ENCODE results near the gene YIPF5.

YIPF5 gene

GRCh38 chr5:144142824-144143162 lies 27.7 kb downstream of the YIPF5 start:
- WGBS (ENCODE audit: extremely low coverage, insufficient coverage, insufficient read length) = no CpG with 5 or more reads among the region's 1 CpG

GRCh38 chr5:144142139-144142823 lies 28.2 kb downstream of the YIPF5 start:
- Histone ChIP-seq H4K8ac (ENCODE audit: low read depth, low read length) (no peak overlapping the region), H2BK12ac (ENCODE audit: low read length) (no peak overlapping the region), H3K14ac (ENCODE audit: low read length) (no peak overlapping the region), H3K23ac (ENCODE audit: low read length) (no peak overlapping the region), H3K9me3 (ENCODE audit: insufficient read depth, low read depth, low read length) (no peaks in the 10 kb centered on the region), H3K79me2 (ENCODE audit: control insufficient read depth, insufficient read depth, low read length, poor library complexity) (no peaks in the 10 kb centered on the region), H3K4me1 (ENCODE audit: control insufficient read depth in 1 of 2, insufficient read depth in 2 of 2, low read length in 2 of 2) (no peaks in the 10 kb centered on the region), H2BK120ac (ENCODE audit: insufficient read depth, low read length, poor library complexity) (no peak overlapping the region), H3K27me3 (ENCODE audit: insufficient read depth, low read length) (no peaks in the 10 kb centered on the region), H3K79me1 (ENCODE audit: low read length) (no peaks in the 10 kb centered on the region), H3K9ac (ENCODE audit: low read length) (no peak overlapping the region), H3K27ac (ENCODE audit: low read depth, low read length) (no peak overlapping the region), H4K91ac (ENCODE audit: low read depth, low read length) (no peak overlapping the region), H2BK5ac (ENCODE audit: low read depth, low read length, poor library complexity) (no peak overlapping the region), H3K36me3 (ENCODE audit: control insufficient read depth in 1 of 2, insufficient read depth in 2 of 2, low read length in 2 of 2) (no peaks in the 10 kb centered on the region), H3K4ac (ENCODE audit: low read depth, low read length) (no peak overlapping the region), H2AK5ac (ENCODE audit: low read length) (no peak overlapping the region), H3K4me3 (ENCODE audit: low read depth, low read length) (no peak overlapping the region), H4K12ac (ENCODE audit: low read depth, low read length) (no peak overlapping the region), H2AFZ (ENCODE audit: insufficient read depth, low read length, poor library complexity) (no peak overlapping the region), H3K4me2 (ENCODE audit: low read length) (no peak overlapping the region), H3K18ac (ENCODE audit: low read length) (no peak overlapping the region)
- WGBS (ENCODE audit: extremely low coverage, insufficient coverage, insufficient read length) = no CpG with 5 or more reads among the region's 2 CpGs
- peak in 1 of 2 donors; percentile 60 for DNase-seq

More at GRCh38 chr5:144142824-144143162, 27.7 kb downstream of the YIPF5 start:
- Histone ChIP-seq H3K79me2 (ENCODE audit: control insufficient read depth, insufficient read depth, low read length, poor library complexity) (no peaks in the 10 kb centered on the region), H3K9me3 (ENCODE audit: insufficient read depth, low read depth, low read length) (no peaks in the 10 kb centered on the region), H3K79me1 (ENCODE audit: low read length) (no peaks in the 10 kb centered on the region), H3K23ac (ENCODE audit: low read length) (no peak overlapping the region), H3K9ac (ENCODE audit: low read length) (no peak overlapping the region), H3K27me3 (ENCODE audit: insufficient read depth, low read length) (no peaks in the 10 kb centered on the region), H4K91ac (ENCODE audit: low read depth, low read length) (no peak overlapping the region), H2AFZ (ENCODE audit: insufficient read depth, low read length, poor library complexity) (no peak overlapping the region), H3K4me3 (ENCODE audit: low read depth, low read length) (no peak overlapping the region), H3K4ac (ENCODE audit: low read depth, low read length) (no peak overlapping the region), H3K14ac (ENCODE audit: low read length) (no peak overlapping the region), H4K8ac (ENCODE audit: low read depth, low read length) (no peak overlapping the region), H2BK12ac (ENCODE audit: low read length) (no peak overlapping the region), H2BK120ac (ENCODE audit: insufficient read depth, low read length, poor library complexity) (no peak overlapping the region), H2BK5ac (ENCODE audit: low read depth, low read length, poor library complexity) (no peak overlapping the region), H3K4me2 (ENCODE audit: low read length) (no peak overlapping the region), H4K12ac (ENCODE audit: low read depth, low read length) (no peak overlapping the region), H2AK5ac (ENCODE audit: low read length) (no peak overlapping the region), H3K4me1 (ENCODE audit: control insufficient read depth in 1 of 2, insufficient read depth in 2 of 2, low read length in 2 of 2) (no peaks in the 10 kb centered on the region), H3K18ac (ENCODE audit: low read length) (no peak overlapping the region), H3K27ac (ENCODE audit: low read depth, low read length) (no peak overlapping the region), H3K36me3 (ENCODE audit: control insufficient read depth in 1 of 2, insufficient read depth in 2 of 2, low read length in 2 of 2) (no peaks in the 10 kb centered on the region)
- DNase-seq = no peak

GRCh38 chr5:144141585-144141984 lies 28.9 kb downstream of the YIPF5 start:
- Histone ChIP-seq H2BK5ac (ENCODE audit: low read depth, low read length, poor library complexity) (no peak overlapping the region), H3K9ac (ENCODE audit: low read length) (no peak overlapping the region), H3K14ac (ENCODE audit: low read length) (no peak overlapping the region), H3K27me3 (ENCODE audit: insufficient read depth, low read length) (no peaks in the 10 kb centered on the region), H2BK12ac (ENCODE audit: low read length) (no peak overlapping the region), H4K91ac (ENCODE audit: low read depth, low read length) (no peak overlapping the region), H3K27ac (ENCODE audit: low read depth, low read length) (no peak overlapping the region), H3K9me3 (ENCODE audit: insufficient read depth, low read depth, low read length) (no peaks in the 10 kb centered on the region), H2BK120ac (ENCODE audit: insufficient read depth, low read length, poor library complexity) (no peak overlapping the region), H4K12ac (ENCODE audit: low read depth, low read length) (no peak overlapping the region), H3K79me1 (ENCODE audit: low read length) (no peaks in the 10 kb centered on the region), H3K36me3 (ENCODE audit: control insufficient read depth in 1 of 2, insufficient read depth in 2 of 2, low read length in 2 of 2) (no peaks in the 10 kb centered on the region), H3K4ac (ENCODE audit: low read depth, low read length) (no peak overlapping the region), H3K18ac (ENCODE audit: low read length) (no peak overlapping the region), H4K8ac (ENCODE audit: low read depth, low read length) (no peak overlapping the region), H2AK5ac (ENCODE audit: low read length) (no peak overlapping the region), H2AFZ (ENCODE audit: insufficient read depth, low read length, poor library complexity) (no peak overlapping the region), H3K4me1 (ENCODE audit: control insufficient read depth in 1 of 2, insufficient read depth in 2 of 2, low read length in 2 of 2) (no peaks in the 10 kb centered on the region), H3K4me2 (ENCODE audit: low read length) (no peak overlapping the region), H3K23ac (ENCODE audit: low read length) (peak overlapping the region; percentile 22), H3K4me3 (ENCODE audit: low read depth, low read length) (no peak overlapping the region), H3K79me2 (ENCODE audit: control insufficient read depth, insufficient read depth, low read length, poor library complexity) (no peaks in the 10 kb centered on the region)
- no peak for DNase-seq
- WGBS (ENCODE audit: extremely low coverage, insufficient coverage, insufficient read length) = no CpG with 5 or more reads among the region's 2 CpGs

GRCh38 chr5:144139586-144139985 lies 30.9 kb downstream of the YIPF5 start:
- H2AK5ac ChIP-seq (ENCODE audit: low read length) = no peak overlapping the region

More at GRCh38 chr5:144139586-144139985, 30.9 kb downstream of the YIPF5 start:
- no peak overlapping the region for H3K18ac ChIP-seq (ENCODE audit: low read length)
- H2AFZ ChIP-seq (ENCODE audit: insufficient read depth, low read length, poor library complexity) = no peak overlapping the region
- no peak overlapping the region for H4K91ac ChIP-seq (ENCODE audit: low read depth, low read length)
- DNase-seq = no peak
- H3K27me3 ChIP-seq (ENCODE audit: insufficient read depth, low read length) = no peaks in the 10 kb centered on the region
- no peak overlapping the region for H4K12ac ChIP-seq (ENCODE audit: low read depth, low read length)
- no peak overlapping the region for H2BK5ac ChIP-seq (ENCODE audit: low read depth, low read length, poor library complexity)
- no peak overlapping the region for H3K27ac ChIP-seq (ENCODE audit: low read depth, low read length)
- H3K79me2 ChIP-seq (ENCODE audit: control insufficient read depth, insufficient read depth, low read length, poor library complexity) = no peaks in the 10 kb centered on the region
- no peak overlapping the region for H3K4me2 ChIP-seq (ENCODE audit: low read length)
- no peak overlapping the region for H3K9ac ChIP-seq (ENCODE audit: low read length)
- H2BK12ac ChIP-seq (ENCODE audit: low read length) = no peak overlapping the region
- no peak overlapping the region for H3K14ac ChIP-seq (ENCODE audit: low read length)
- H3K23ac ChIP-seq (ENCODE audit: low read length) = no peak overlapping the region
- H3K79me1 ChIP-seq (ENCODE audit: low read length) = no peaks in the 10 kb centered on the region
- no peaks in the 10 kb centered on the region for H3K4me1 ChIP-seq (ENCODE audit: control insufficient read depth in 1 of 2, insufficient read depth in 2 of 2, low read length in 2 of 2)
- no CpG with 5 or more reads among the region's 5 CpGs for WGBS (ENCODE audit: extremely low coverage, insufficient coverage, insufficient read length)
- H2BK120ac ChIP-seq (ENCODE audit: insufficient read depth, low read length, poor library complexity) = no peak overlapping the region
- H3K9me3 ChIP-seq (ENCODE audit: insufficient read depth, low read depth, low read length) = no peaks in the 10 kb centered on the region
- H3K4me3 ChIP-seq (ENCODE audit: low read depth, low read length) = no peak overlapping the region
- H3K4ac ChIP-seq (ENCODE audit: low read depth, low read length) = no peak overlapping the region
- H3K36me3 ChIP-seq (ENCODE audit: control insufficient read depth in 1 of 2, insufficient read depth in 2 of 2, low read length in 2 of 2) = no peaks in the 10 kb centered on the region
- H4K8ac ChIP-seq (ENCODE audit: low read depth, low read length) = no peak overlapping the region

Data from trophoblast cell (in vitro differentiated cells and primary cell).